ENCODE measurements around the gene MAEA. TPM values are rescaled to one million over a fixed set of nuclear protein-coding genes. Genes with fewer than 3 reads are reported as not detected.
A peak's percentile ranks its signal among the peaks of the same experiment; 100 is the strongest.

Gene MAEA
- total RNA-seq, 1 donor from 2014 or later, result 38.2 TPM

GRCh38 chr4:1365271-1366178 is 75.8 kb downstream of the MAEA start:
- H3K79me2 ChIP-seq (ENCODE audit: low read depth), result no peaks in the 10 kb centered on the region
- Mint-ChIP-seq H3K4me1 (peaks cover 14% of the 10 kb centered on the region), H3K27me3 (ENCODE audit: insufficient read depth, low read depth) (peaks cover 9% of the 10 kb centered on the region), H3K9me3 (no peaks in the 10 kb centered on the region), H3K4me3 (no peak overlapping the region), H3K27ac (no peak overlapping the region), H3K36me3 (no peaks in the 10 kb centered on the region)
- no peaks in the 10 kb centered on the region for H3K9me3 ChIP-seq (ENCODE audit: low read depth)
- H2AFZ ChIP-seq (replicated peaks), result no peak overlapping the region
- TF ChIP-seq CTCF (IDR thresholded peaks at IDR 0.05) (peak; percentile 17), EZH2phosphoT487 (IDR thresholded peaks at IDR 0.05) (no peak), EZH2 (IDR thresholded peaks at IDR 0.05) (no peak)
- H3K4me1 ChIP-seq, result peaks cover 13% of the 10 kb centered on the region
- H3K9ac ChIP-seq, result no peak overlapping the region
- no peak for DNase-seq (ENCODE audit: low spot score)
- H3F3A ChIP-seq (ENCODE audit: low read depth), result no peaks in the 10 kb centered on the region
- H3K27me3 ChIP-seq, result no peaks in the 10 kb centered on the region
- H3K36me3 ChIP-seq, result no peaks in the 10 kb centered on the region
- H4K20me1 ChIP-seq (ENCODE audit: low read depth), result peaks cover 2% of the 10 kb centered on the region
- no peak overlapping the region for H3K27ac ChIP-seq
- H3K4me2 ChIP-seq, result no peak overlapping the region
- H3K4me3 ChIP-seq, result no peak overlapping the region

- peaks cover 2% of the 10 kb centered on the region for H4K20me1 ChIP-seq (ENCODE audit: low read depth)
- H3K9me3 Mint-ChIP-seq, result no peaks in the 10 kb centered on the region
- H3K9ac ChIP-seq, result no peak overlapping the region
- no peak for DNase-seq (ENCODE audit: low spot score)
- H3K27ac ChIP-seq, result no peak overlapping the region
- H3F3A ChIP-seq (ENCODE audit: low read depth), result no peaks in the 10 kb centered on the region
- peaks cover 13% of the 10 kb centered on the region for H3K4me1 Mint-ChIP-seq
- H3K36me3 ChIP-seq, result no peaks in the 10 kb centered on the region
- H3K27ac Mint-ChIP-seq, result no peak overlapping the region
- H3K36me3 Mint-ChIP-seq, result peaks cover 7% of the 10 kb centered on the region
- TF ChIP-seq EZH2 (IDR thresholded peaks at IDR 0.05) (no peak), EZH2phosphoT487 (IDR thresholded peaks at IDR 0.05) (no peak), CTCF (IDR thresholded peaks at IDR 0.05) (no peak)
- no peaks in the 10 kb centered on the region for H3K9me3 ChIP-seq (ENCODE audit: low read depth)
- H3K4me2 ChIP-seq, result no peak overlapping the region
- no peaks in the 10 kb centered on the region for H3K27me3 ChIP-seq
- peaks cover 9% of the 10 kb centered on the region for H3K27me3 Mint-ChIP-seq (ENCODE audit: insufficient read depth, low read depth)
- no peak overlapping the region for H3K4me3 ChIP-seq
- no peak overlapping the region for H3K4me3 Mint-ChIP-seq
- H3K79me2 ChIP-seq (ENCODE audit: low read depth), result no peaks in the 10 kb centered on the region
- peaks cover 13% of the 10 kb centered on the region for H3K4me1 ChIP-seq
- no peak overlapping the region for H2AFZ ChIP-seq (replicated peaks)
Observed at GRCh38 chr4:1366371-1367229, 76.9 kb downstream of the MAEA start.

GRCh38 chr4:1367230-1367935 is 77.7 kb downstream of the MAEA start:
- Histone ChIP-seq H3K36me3 (no peaks in the 10 kb centered on the region), H3K4me2 (no peak overlapping the region), H3F3A (ENCODE audit: low read depth) (no peaks in the 10 kb centered on the region), H3K4me1 (peaks cover 13% of the 10 kb centered on the region), H3K4me3 (no peak overlapping the region), H4K20me1 (ENCODE audit: low read depth) (peaks cover 2% of the 10 kb centered on the region), H3K79me2 (ENCODE audit: low read depth) (no peaks in the 10 kb centered on the region), H3K27ac (no peak overlapping the region), H3K9ac (no peak overlapping the region), H3K9me3 (ENCODE audit: low read depth) (no peaks in the 10 kb centered on the region), H3K27me3 (no peaks in the 10 kb centered on the region), H2AFZ (replicated peaks) (no peak overlapping the region)
- Mint-ChIP-seq H3K27me3 (ENCODE audit: insufficient read depth, low read depth) (peaks cover 9% of the 10 kb centered on the region), H3K4me3 (no peak overlapping the region), H3K4me1 (peaks cover 11% of the 10 kb centered on the region), H3K36me3 (peaks cover 14% of the 10 kb centered on the region), H3K9me3 (no peaks in the 10 kb centered on the region), H3K27ac (no peak overlapping the region)
- no peak for DNase-seq (ENCODE audit: low spot score)
- TF ChIP-seq EZH2 (IDR thresholded peaks at IDR 0.05) (no peak), CTCF (IDR thresholded peaks at IDR 0.05) (no peak), EZH2phosphoT487 (IDR thresholded peaks at IDR 0.05) (no peak)
